Measurements from ENCODE around the gene FBXL13. TPM values are rescaled to one million over a fixed set of nuclear protein-coding genes. Genes with fewer than 3 reads are reported as not detected.

The FBXL13 gene
- total and polyA plus RNA-seq, 8 donors: 0.42 to 2.4 (median 1.4) TPM

GRCh38 chr7:102933763-102934162 is 140.8 kb downstream of the FBXL13 start:
- no peaks in the 10 kb centered on the region for H3K36me3 ChIP-seq
- H3K9me3 ChIP-seq: no peaks in the 10 kb centered on the region
- 89 to 91% methylated on average over 15 of the region's 15 CpGs for WGBS, 2 donors
- H3K27ac ChIP-seq: no peak overlapping the region
- ATAC-seq (peak in 3 of 4 donors; percentile 62 to 79 (median 66)), DNase-seq (peak in 2 of 6 donors; percentile 9 to 26), FAIRE-seq (no peak)
- no peaks in the 10 kb centered on the region for H3K27me3 ChIP-seq
- intact Hi-C loops (cut with DNase I): no loop called here
- peaks cover 0 to 9% (median 6%) of the 10 kb centered on the region in 3 donors for H3K4me1 ChIP-seq
- no peak overlapping the region for H3K4me3 ChIP-seq
- TF ChIP-seq CTCF (IDR thresholded peaks at IDR 0.05): no peak

DNA sequence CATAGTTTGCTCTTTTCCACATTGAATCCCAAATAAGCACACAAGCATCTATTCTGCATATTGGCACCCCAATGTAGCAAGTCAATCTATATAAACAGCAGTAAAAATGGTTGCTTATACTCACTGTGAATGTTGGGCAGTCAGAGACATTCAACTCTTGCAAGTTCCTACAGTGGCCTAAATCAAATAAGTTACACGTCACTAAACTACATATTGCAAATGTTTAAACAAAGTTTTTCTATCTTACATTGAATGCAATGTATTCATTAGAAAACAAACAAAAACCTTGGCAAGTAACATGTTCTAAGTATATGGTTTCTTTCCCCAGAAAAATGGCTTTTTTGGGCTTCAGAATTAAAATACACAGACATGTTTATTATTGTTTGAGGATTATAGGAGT is 142.8 kb downstream of the FBXL13 start:
- no peaks in the 10 kb centered on the region for H3K27me3 ChIP-seq
- ATAC-seq (no peak), FAIRE-seq (no peak), DNase-seq (no peak)
- no peaks in the 10 kb centered on the region for H3K36me3 ChIP-seq
- intact Hi-C loops (cut with DNase I): no loop called here
- no peak overlapping the region for H3K27ac ChIP-seq
- H3K4me3 ChIP-seq: no peak overlapping the region
- H3K9me3 ChIP-seq: no peaks in the 10 kb centered on the region
- TF ChIP-seq CTCF (IDR thresholded peaks at IDR 0.05): no peak
- WGBS, 2 donors: 36% methylated on average over 1 of the region's 1 CpG
- H3K4me1 ChIP-seq: no peaks in the 10 kb centered on the region

DNA sequence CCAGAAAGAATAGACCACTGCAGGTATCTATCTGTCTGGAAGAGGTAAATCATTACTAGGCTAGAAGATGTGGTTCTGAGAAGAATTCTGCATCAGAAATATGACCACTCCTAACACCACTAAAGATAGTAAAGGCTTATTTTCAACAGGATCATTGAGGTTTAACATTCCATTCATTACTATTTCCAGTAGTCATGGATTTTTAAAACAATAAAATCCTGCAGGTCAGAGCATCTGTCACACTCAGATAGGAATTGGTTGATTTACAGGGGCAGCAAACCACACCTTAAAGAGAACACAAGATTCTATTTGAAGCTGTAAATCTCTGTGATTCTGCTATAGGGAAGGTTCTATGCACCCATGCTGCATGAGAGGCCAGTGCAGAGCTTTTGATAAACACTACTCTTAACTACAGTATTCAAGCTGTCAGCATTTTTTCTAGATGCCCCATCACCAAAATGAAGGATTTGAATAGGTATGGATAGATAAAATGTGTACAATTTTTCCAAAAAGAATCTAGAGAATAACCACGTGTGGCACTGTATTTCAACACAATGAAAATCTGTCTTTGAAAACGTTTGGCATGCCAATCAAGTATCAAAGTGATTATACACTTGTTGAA is 147.2 kb downstream of the FBXL13 start:
- TF ChIP-seq CTCF (IDR thresholded peaks at IDR 0.05): no peak
- Histone ChIP-seq H3K27me3 (no peaks in the 10 kb centered on the region), H3K4me1 (no peaks in the 10 kb centered on the region), H3K9me3 (no peaks in the 10 kb centered on the region), H3K36me3 (no peaks in the 10 kb centered on the region), H3K27ac (no peak overlapping the region), H3K4me3 (no peak overlapping the region)
- FAIRE-seq: no peak
- ATAC-seq: no peak
- 24 to 25% methylated on average over 2 of the region's 2 CpGs for WGBS, 2 donors
- no peak for DNase-seq
- intact Hi-C loops (cut with DNase I): no loop called here

- intact Hi-C loops (cut with DNase I): no loop called here
- Histone ChIP-seq H3K27ac (no peak overlapping the region), H3K27me3 (no peaks in the 10 kb centered on the region), H3K4me1 (no peaks in the 10 kb centered on the region), H3K4me3 (no peak overlapping the region), H3K36me3 (no peaks in the 10 kb centered on the region), H3K9me3 (no peaks in the 10 kb centered on the region)
- no peak for DNase-seq
- no peak for FAIRE-seq
- TF ChIP-seq CTCF (IDR thresholded peaks at IDR 0.05): no peak
- no peak for ATAC-seq
These were observed 147.8 kb downstream of the FBXL13 start for GRCh38 chr7:102926783-102927140.

- no peak for TF ChIP-seq CTCF (IDR thresholded peaks at IDR 0.05)
- no peaks in the 10 kb centered on the region for H3K27me3 ChIP-seq
- intact Hi-C loops (cut with DNase I): no loop called here
- no peak for FAIRE-seq
- H3K9me3 ChIP-seq: no peaks in the 10 kb centered on the region
- no peaks in the 10 kb centered on the region for H3K36me3 ChIP-seq
- H3K4me3 ChIP-seq: no peak overlapping the region
- no peaks in the 10 kb centered on the region for H3K4me1 ChIP-seq
- H3K27ac ChIP-seq: no peak overlapping the region
- ATAC-seq: no peak
- DNase-seq: no peak
- 72 to 73% methylated on average over 5 of the region's 5 CpGs for WGBS, 2 donors
These were observed 148.4 kb downstream of the FBXL13 start for GRCh38 chr7:102925976-102926782.
